HepG2 (cell line): ENCODE data around the gene SRSF2. TPM values are rescaled to one million over a fixed set of nuclear protein-coding genes. Genes with fewer than 3 reads are reported as not detected.

Source experiments
- ATAC-seq: fragments of 200-7000 bp; cut with Tn5 transposase; 3 replicates; pipeline ENCODE4 v1.9.1; 2020; ENCODE audit warnings: mild to moderate bottlenecking, moderate library complexity
- BruUV-seq: library from RNA; stranded (reverse); fragments of 400-500 nt; replicated peaks from 2 replicates; lab custom pipeline; 2021; lab: Mats Ljungman, UMichigan
- CTCF ChIA-PET: fragments of 300-600 bp; formaldehyde crosslinking; extraction: SDS; loops from one replicate; lab custom pipeline; 2021; ENCODE audit warnings: low total read pairs, inconsistent platforms, low intra/inter-chr PET ratio; lab: Yijun Ruan, JAX
- POLR2A ChIA-PET: fragments of 350-600 bp; sonication (Branson Sonifier 250); formaldehyde crosslinking; loops from one replicate; lab custom pipeline; 2020; ENCODE audit warnings: antibody characterized with exemption, inconsistent platforms; lab: Yijun Ruan, JAX
- DNase-seq: peaks from one replicate; pipeline ENCODE4 v3.0.0-alpha.2; 2015; ENCODE audit warnings: low spot score
- FAIRE-seq: peaks from 3 replicates; lab custom pipeline; 2011; peaks lifted over from hg19 to GRCh38; lab: Jason Lieb, UNC
- H2AFZ ChIP-seq: one replicate; pipeline ENCODE4 v1.6.1; 2011; ENCODE audit warnings: low read length, inconsistent platforms
- H3K27ac ChIP-seq: fragments of 300-600 bp; 3 replicates; pipeline ENCODE4 v1.8.0; 2011; ENCODE audit warnings: mixed run types, mild to moderate bottlenecking, mixed read lengths, low read length, inconsistent platforms; ENCODE audit not compliant: insufficient read depth; ENCODE audit errors: extremely low read length
- H3K27me3 ChIP-seq, 2 experiments: fragments of 200-600 bp in 1 of 2; 2 replicates in 1 of 2; 3 replicates in 1 of 2; pipeline versions ENCODE4 v1.6.0 to v1.8.0; 2011; ENCODE audit warnings: low read length in 2 of 2, mild to moderate bottlenecking in 2 of 2, moderate library complexity in 2 of 2, inconsistent platforms in 1 of 2; ENCODE audit not compliant: insufficient read depth in 2 of 2, control insufficient read depth in 1 of 2
- H3K36me3 ChIP-seq, 2 experiments: fragments of 200-600 bp in 1 of 2; replicated peaks in 1 of 2; 2 replicates in 1 of 2; 3 replicates in 1 of 2; pipeline versions ENCODE4 v1.5.1 to v1.8.0; 2011; ENCODE audit warnings: low read length in 2 of 2, inconsistent platforms in 1 of 2; ENCODE audit not compliant: insufficient read depth in 2 of 2, control insufficient read depth in 1 of 2
- H3K4me1 ChIP-seq: 2 replicates; pipeline ENCODE4 v1.5.1; 2012; ENCODE audit warnings: low read length, inconsistent platforms; ENCODE audit not compliant: insufficient read depth
- H3K4me2 ChIP-seq: 2 replicates; pipeline ENCODE4 v1.6.0; 2011; ENCODE audit warnings: low read depth, low read length, inconsistent platforms
- H3K4me3 ChIP-seq, 3 experiments: fragments of 200-600 bp in 1 of 3; sonication (generic), shearing (Covaris generic) in 1 of 3; replicated peaks in 1 of 3; 2 replicates each; pipeline ENCODE4 v1.5.1; 2011 to 2016; ENCODE audit warnings: low read length in 3 of 3, inconsistent platforms in 2 of 3, low read depth in 2 of 3, mild to moderate bottlenecking in 2 of 3, control low read depth in 1 of 3, mixed read lengths in 1 of 3; ENCODE audit not compliant: insufficient read depth in 1 of 3
- H3K79me2 ChIP-seq: one replicate; pipeline ENCODE4 v1.6.1; 2011; ENCODE audit warnings: low read length, inconsistent platforms; ENCODE audit not compliant: insufficient read depth
- H3K9ac ChIP-seq: 2 replicates; pipeline ENCODE4 v1.6.0; 2011; ENCODE audit warnings: mild to moderate bottlenecking, low read depth, low read length, inconsistent platforms; ENCODE audit not compliant: insufficient read depth
- H3K9me3 ChIP-seq: 2 replicates; pipeline ENCODE4 v1.5.1; 2012; ENCODE audit warnings: mild to moderate bottlenecking, low read length
- H4K20me1 ChIP-seq: 2 replicates; pipeline ENCODE4 v1.6.0; 2011; ENCODE audit warnings: inconsistent platforms, mild to moderate bottlenecking, low read length, moderate library complexity; ENCODE audit not compliant: insufficient read depth
- BCL6 ChIP-seq: IDR thresholded peaks from 2 replicates; pipeline ENCODE4 v1.6.1; 2016; ENCODE audit warnings: missing genetic modification reagents, missing compliant biosample characterization
- PHF8 ChIP-seq: sonication (generic); formaldehyde crosslinking; IDR thresholded peaks from 2 replicates; pipeline ENCODE4 v1.5.0; 2020; ENCODE audit warnings: missing genetic modification reagents
- RFX1 ChIP-seq: fragments of 450-650 bp; IDR thresholded peaks from 2 replicates; pipeline ENCODE4 v1.6.1; 2017
- RORA ChIP-seq: sonication (generic); formaldehyde crosslinking; IDR thresholded peaks from 2 replicates; pipeline ENCODE4 v1.5.0; 2020; ENCODE audit warnings: mild to moderate bottlenecking, missing genetic modification reagents, moderate library complexity
- SMAD1 ChIP-seq: sonication (generic); formaldehyde crosslinking; IDR thresholded peaks from 2 replicates; pipeline ENCODE4 v1.4.0; 2020; ENCODE audit warnings: missing genetic modification reagents, low read depth, mild to moderate bottlenecking, borderline replicate concordance
- ZNF547 ChIP-seq: sonication (generic); formaldehyde crosslinking; IDR thresholded peaks from 2 replicates; pipeline ENCODE4 v1.5.1; 2020; ENCODE audit warnings: mild to moderate bottlenecking, missing genetic modification reagents
- WGBS: methylation state at CpG from one replicate; pipeline ENCODE4 v1.1.6; 2017; ENCODE audit warnings: low lambda C conversion rate; 5-methylcytosine and 5-hydroxymethylcytosine counted together
- in situ Hi-C: cut with HindIII; loops from 2 replicates; pipeline ENCODE4 v1.10.0; 2017; ENCODE audit warnings: low pct_unique_long_range_greater_than_20kb; ENCODE audit not compliant: extremely low pct_ligation_motif_present
- intact Hi-C: fragments of 100-400 bp; cut with micrococcal nuclease; formaldehyde crosslinking; loops from one replicate; pipeline ENCODE4 v1.10.0; 2022; ENCODE audit not compliant: unreplicated experiment
- polyA plus RNA-seq, 8 experiments: library from polyadenylated mRNA; depleted of rRNA in 3 of 8; stranded (reverse) in 7 of 8; unstranded in 1 of 8; fragments of >200 nt; fragmentation: Illumina TruSeq in 4 of 8; extraction: Trizol in 4 of 8; gene quantifications; 2 replicates each; pipeline versions ENCODE4 v1.2.1 to v1.2.3, GENCODE V29; 2011 to 2016; ENCODE audit warnings: low read depth in 4 of 8, missing spikeins in 1 of 8, mixed read lengths in 1 of 8; ENCODE audit not compliant: insufficient read depth in 1 of 8
- total RNA-seq, 5 experiments: library from RNA; depleted of rRNA; stranded (reverse); fragments of >200 nt; fragmentation: Illumina TruSeq; extraction: Trizol; gene quantifications; 2 replicates each; pipeline ENCODE4 v1.2.3, GENCODE V29; 2016; ENCODE audit warnings: low read depth in 1 of 5
- TF ChIP-seq, protein P1 (sequence below): sonication (generic); formaldehyde crosslinking; conservative IDR thresholded peaks from 2 replicates; pipeline ENCODE4 v1.4.0; 2020; ENCODE audit warnings: missing genetic modification reagents
- TF ChIP-seq, protein P2 (sequence below): sonication (generic); formaldehyde crosslinking; IDR thresholded peaks from 2 replicates; pipeline ENCODE4 v1.5.1; 2020; ENCODE audit warnings: mild to moderate bottlenecking, missing genetic modification reagents, moderate library complexity

The SRSF2 gene
- total and polyA plus RNA-seq, 2 of the 13 experiments (the other 11 are each of a cell fraction or from before 2014, with no cell fraction given), result 306 to 319 TPM

DNA sequence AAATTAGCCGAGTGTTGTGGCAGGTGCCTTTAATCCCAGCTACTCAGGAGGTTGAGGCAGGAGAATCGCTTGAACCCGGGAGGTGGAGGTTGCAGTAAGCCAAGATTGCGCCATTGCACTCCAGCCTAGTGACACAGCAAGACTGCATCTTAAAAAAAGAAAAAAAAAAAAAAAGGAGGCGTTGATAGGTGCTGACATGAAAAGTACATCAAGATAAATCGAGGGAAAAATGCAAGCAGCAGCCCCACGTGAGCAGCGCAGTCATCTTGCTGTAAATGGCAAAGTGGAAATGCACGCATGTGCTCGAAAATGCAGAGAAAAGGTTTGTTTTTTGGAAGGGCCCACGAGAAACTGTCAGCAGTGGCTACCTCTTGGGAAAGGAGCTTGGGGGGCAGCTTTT is 47.3 kb downstream of the SRSF2 start:
- intact Hi-C loops (no loop called here), in situ Hi-C loops (no loop called here)
- peaks cover 80% of the 10 kb centered on the region for H3K4me1 ChIP-seq
- 90% methylated on average over 11 of the region's 11 CpGs for WGBS
- DNase-seq, result no peak
- ChIA-PET CTCF (no interaction called here), POLR2A (interaction anchor here (1.3 to 2.0 kb wide), 2 partner anchors 11 kb away, joined by 4 to 10 read pairs; no protein-coding TSS in a partner anchor)
- no peak overlapping the region for H3K27ac ChIP-seq
- H3K79me2 ChIP-seq, result no peaks in the 10 kb centered on the region
- ATAC-seq, result no peak
- no peaks in the 10 kb centered on the region for H4K20me1 ChIP-seq
- no peak overlapping the region for H3K4me2 ChIP-seq
- no peak overlapping the region for H3K4me3 ChIP-seq
- no peaks in the 10 kb centered on the region for H3K9me3 ChIP-seq
- H3K9ac ChIP-seq, result no peak overlapping the region
- peaks cover 0 to 2% of the 10 kb centered on the region in 2 experiments; a peak in 1 of 5 replicates for H3K36me3 ChIP-seq
- no peaks in the 10 kb centered on the region for H3K27me3 ChIP-seq
- TF ChIP-seq BCL6 (CRISPR knock-in tag) (no peak), PHF8 (CRISPR knock-in tag) (no peak), RFX1 (no peak), SMAD1 (CRISPR knock-in tag) (no peak), RORA (no peak), ZNF547 (no peak)
- TF ChIP-seq, protein P1, sequence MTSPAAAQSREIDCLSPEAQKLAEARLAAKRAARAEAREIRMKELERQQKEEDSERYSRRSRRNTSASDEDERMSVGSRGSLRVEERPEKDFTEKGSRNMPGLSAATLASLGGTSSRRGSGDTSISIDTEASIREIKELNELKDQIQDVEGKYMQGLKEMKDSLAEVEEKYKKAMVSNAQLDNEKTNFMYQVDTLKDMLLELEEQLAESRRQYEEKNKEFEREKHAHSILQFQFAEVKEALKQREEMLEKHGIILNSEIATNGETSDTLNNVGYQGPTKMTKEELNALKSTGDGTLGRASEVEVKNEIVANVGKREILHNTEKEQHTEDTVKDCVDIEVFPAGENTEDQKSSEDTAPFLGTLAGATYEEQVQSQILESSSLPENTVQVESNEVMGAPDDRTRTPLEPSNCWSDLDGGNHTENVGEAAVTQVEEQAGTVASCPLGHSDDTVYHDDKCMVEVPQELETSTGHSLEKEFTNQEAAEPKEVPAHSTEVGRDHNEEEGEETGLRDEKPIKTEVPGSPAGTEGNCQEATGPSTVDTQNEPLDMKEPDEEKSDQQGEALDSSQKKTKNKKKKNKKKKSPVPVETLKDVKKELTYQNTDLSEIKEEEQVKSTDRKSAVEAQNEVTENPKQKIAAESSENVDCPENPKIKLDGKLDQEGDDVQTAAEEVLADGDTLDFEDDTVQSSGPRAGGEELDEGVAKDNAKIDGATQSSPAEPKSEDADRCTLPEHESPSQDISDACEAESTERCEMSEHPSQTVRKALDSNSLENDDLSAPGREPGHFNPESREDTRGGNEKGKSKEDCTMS, result no peak
- TF ChIP-seq, protein P2, sequence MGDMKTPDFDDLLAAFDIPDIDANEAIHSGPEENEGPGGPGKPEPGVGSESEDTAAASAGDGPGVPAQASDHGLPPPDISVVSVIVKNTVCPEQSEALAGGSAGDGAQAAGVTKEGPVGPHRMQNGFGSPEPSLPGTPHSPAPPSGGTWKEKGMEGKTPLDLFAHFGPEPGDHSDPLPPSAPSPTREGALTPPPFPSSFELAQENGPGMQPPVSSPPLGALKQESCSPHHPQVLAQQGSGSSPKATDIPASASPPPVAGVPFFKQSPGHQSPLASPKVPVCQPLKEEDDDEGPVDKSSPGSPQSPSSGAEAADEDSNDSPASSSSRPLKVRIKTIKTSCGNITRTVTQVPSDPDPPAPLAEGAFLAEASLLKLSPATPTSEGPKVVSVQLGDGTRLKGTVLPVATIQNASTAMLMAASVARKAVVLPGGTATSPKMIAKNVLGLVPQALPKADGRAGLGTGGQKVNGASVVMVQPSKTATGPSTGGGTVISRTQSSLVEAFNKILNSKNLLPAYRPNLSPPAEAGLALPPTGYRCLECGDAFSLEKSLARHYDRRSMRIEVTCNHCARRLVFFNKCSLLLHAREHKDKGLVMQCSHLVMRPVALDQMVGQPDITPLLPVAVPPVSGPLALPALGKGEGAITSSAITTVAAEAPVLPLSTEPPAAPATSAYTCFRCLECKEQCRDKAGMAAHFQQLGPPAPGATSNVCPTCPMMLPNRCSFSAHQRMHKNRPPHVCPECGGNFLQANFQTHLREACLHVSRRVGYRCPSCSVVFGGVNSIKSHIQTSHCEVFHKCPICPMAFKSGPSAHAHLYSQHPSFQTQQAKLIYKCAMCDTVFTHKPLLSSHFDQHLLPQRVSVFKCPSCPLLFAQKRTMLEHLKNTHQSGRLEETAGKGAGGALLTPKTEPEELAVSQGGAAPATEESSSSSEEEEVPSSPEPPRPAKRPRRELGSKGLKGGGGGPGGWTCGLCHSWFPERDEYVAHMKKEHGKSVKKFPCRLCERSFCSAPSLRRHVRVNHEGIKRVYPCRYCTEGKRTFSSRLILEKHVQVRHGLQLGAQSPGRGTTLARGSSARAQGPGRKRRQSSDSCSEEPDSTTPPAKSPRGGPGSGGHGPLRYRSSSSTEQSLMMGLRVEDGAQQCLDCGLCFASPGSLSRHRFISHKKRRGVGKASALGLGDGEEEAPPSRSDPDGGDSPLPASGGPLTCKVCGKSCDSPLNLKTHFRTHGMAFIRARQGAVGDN, result no peak
- no TSS peak for BruUV-seq
- no peak overlapping the region for H2AFZ ChIP-seq
- no peak for FAIRE-seq
